ENCODE data around the gene GID4.
"Not testable (repeated sequence)": the region's sequence is repeated elsewhere in the genome, so short reads cannot be mapped to it uniquely, and the experiment has no call there.

The GID4 gene

DNA sequence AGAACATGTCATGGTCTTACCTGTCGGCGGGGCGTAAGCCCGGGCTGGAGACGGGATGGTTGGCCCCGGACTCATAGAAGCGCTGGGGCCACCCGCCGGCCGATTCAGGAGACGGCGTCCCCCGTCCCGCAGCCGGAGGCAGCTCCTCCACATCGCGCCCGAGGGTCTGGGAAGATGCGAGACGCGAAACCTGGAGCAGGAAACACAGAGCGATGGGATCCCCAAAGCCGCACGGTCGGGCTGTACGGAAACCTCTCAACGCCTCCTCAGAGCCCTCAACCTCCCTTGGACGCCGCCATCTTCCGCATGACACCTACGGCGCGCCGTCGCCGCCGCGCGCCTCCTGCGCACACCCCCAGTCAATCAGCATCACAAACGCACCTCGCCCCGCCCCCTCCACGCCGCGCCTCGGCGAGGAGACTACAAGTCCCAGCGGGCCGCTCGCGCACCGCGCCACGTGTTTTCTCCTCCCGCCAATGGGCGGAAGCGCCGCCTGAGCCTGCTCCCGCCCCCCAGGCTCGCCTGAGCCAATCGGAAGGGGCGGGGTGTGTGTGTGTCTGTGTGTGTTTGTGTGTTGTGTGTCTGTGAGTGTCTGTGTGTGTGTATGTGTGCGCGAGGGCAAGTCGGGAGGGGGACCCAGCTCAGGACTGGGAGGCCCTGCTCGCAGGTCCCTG is at the start of gene GID4, which contains the start of gene ATPAF2:
GID4 (plus strand) TSS at position 548 of the 674 bp plus-strand sequence; CDS start at position 605, 57 bp downstream.
ATPAF2 (minus strand) TSS at position 308 of the 674 bp plus-strand sequence; CDS start at position 153, 155 bp downstream.
- DNase-seq (ENCODE audit: low read depth in 2 of 2) = peak; percentile 100

DNA sequence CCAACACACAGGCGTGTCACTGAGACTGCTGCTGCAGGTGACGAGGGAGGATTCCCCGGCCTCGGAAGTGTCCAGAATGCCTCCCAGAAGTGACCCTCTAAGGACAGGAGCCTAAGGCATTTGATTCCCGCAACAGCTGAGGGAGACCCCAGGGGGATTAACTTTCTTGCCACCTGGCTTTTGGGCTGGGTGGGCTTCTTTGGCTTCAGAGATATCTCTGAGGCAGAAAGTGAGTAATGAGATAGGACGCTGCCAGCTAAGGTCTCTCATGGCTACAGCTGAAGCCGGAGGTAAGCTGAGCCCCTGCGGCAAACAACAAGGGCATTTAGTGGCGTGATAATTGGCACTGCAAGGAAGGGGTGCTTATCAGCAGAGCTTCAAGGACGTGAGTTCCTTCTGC is 49.6 kb upstream of the GID4 start:
- no peak for DNase-seq (ENCODE audit: low read depth in 2 of 2)

- DNase-seq (ENCODE audit: low read depth in 2 of 2) = no peak
These were observed 48.9 kb upstream of the GID4 start for GRCh38 chr17:17990282-17990681.

DNA sequence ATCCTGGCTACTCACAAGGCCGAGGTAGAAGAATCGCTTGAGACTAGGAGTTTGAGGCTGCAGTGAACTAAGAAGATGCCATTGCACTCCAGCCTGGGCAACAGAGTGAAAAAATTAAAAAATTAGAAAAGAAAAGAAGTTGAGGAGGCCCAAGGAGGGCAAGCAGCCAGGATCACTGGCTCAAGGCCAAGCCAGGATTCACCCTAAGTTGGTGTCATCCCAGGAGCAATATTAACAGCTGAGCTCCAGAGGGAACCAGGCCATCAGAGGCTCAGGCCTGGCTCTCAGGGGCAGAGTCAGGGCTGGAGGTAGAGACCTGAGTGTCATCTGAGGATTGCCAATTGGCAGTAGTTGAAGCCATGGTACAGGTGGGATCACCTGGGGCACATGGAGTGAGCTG is 45.8 kb upstream of the GID4 start:
- DNase-seq (ENCODE audit: low read depth in 2 of 2) = no peak

- DNase-seq (ENCODE audit: low read depth in 2 of 2) = no peak
These were observed 45.4 kb upstream of the GID4 start for GRCh38 chr17:17993852-17994251.

DNA sequence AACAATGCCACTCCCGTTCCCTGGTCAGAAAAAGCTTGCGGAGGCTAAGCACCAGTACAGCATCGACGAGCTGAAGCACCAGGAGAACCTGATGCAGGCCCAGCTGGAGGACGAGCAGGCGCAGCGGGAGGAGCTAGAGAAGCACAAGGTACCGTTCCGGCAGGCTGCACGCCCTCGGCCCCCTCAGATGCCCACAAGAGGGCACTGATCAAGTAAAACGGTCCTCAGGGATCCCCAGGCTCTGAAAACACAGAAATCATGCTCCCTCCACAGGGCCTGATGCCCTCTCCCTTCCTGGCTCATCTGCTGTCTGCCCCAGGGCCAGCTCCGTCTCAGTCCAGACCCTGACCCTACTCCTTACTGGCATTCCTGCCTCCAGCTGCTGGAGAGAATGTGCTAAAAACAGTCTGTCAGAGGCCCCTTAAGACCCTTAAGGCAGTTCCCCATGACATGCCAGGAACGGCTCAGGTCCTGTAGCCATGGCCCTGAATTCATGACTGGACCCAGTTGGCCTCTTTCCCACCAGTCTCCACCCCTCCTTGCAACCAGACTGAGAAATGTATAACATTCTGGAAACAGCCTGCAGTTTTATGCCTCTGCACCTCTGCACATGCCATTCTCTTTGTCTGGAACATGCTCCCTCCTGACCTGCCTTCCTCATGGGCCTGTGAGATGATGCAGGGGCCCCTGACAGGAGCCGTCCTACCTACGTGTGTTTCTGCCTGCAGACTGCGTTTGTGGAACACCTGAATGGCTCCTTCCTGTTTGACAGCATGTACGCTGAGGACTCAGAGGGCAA is 44.7 kb upstream of the GID4 start:
- peak; percentile 5 to 6 for DNase-seq (ENCODE audit: low read depth in 2 of 2)

DNA sequence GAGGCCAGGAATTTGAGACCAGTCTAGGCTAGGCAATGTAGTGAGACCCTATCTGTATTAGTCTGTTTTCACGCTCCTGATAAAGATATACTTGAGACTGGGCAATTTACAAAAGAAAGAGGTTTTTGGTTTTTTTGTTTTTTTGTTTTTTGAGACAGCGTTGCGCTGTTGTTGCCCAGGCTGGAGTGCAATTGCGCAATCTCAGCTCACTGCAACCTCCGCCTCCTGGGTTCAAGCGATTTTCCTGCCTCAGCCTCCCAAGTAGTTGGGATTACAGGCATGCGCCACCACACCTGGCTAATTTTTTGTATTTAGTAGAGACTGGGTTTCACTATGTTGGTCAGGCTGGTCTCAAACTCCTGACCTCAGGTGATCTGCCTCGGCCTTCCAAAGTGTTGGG is 43.3 kb upstream of the GID4 start:
- DNase-seq (ENCODE audit: low read depth in 2 of 2) = not testable (repeated sequence)

DNA sequence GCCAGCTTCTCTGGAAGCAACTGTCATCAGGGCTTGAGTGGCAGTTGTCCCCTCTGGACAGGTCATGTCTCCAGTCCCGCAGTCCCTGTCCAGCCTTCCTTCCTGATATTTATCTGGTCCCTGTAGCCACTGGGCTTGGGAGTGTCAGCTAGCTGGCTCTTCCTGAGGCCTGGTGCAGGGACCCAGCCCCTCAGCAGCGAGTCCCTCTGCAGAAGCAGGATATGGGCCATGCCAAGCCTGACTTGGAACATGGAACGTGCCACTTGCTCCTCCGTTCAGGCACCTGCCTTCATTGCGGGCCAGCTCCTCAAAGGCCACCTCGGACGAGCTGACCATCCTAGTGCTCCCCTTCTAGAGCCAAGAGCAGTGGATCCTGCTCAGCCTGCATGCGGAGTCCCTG is 40.3 kb upstream of the GID4 start:
- no peak for DNase-seq (ENCODE audit: low read depth in 2 of 2)

- no peak for DNase-seq (ENCODE audit: low read depth in 2 of 2)
These were observed 39.7 kb upstream of the GID4 start for GRCh38 chr17:17999364-18000029.

- DNase-seq (ENCODE audit: low read depth in 2 of 2) = no peak
These were observed 39.2 kb upstream of the GID4 start for GRCh38 chr17:18000030-18000408.

GRCh38 chr17:18002171-18002570 is 37.0 kb upstream of the GID4 start:
- no peak for DNase-seq (ENCODE audit: low read depth in 2 of 2)

- DNase-seq (ENCODE audit: low read depth in 2 of 2) = no peak
These were observed 34.9 kb upstream of the GID4 start for GRCh38 chr17:18004345-18004744.

DNA sequence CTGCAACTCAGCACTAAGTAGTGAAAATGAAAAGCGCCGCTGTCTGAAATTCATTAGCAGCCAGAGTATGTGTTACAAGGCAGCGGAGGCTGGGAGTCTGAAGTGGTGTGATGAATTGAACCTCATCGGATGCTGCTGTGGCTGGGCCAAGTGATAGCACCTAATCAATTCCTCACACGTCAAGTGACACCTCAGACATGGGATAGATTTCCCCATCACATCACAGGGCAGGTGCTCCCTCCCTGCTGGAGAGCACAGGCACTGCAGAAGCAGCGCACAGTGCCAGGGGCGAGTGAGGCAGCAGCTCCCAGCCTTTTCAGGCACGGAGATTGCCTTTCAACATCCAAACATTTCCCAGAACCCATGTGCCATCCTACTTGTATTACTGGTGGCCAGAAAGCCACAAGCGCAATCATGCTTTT is 34.3 kb upstream of the GID4 start:
- no peak for DNase-seq (ENCODE audit: low read depth in 2 of 2)

- DNase-seq (ENCODE audit: low read depth in 2 of 2) = no peak
These were observed 33.7 kb upstream of the GID4 start for GRCh38 chr17:18005496-18005895.

- DNase-seq (ENCODE audit: low read depth in 2 of 2) = no peak
These were observed 32.5 kb upstream of the GID4 start for GRCh38 chr17:18006495-18007239.

- DNase-seq (ENCODE audit: low read depth in 2 of 2) = no peak
These were observed 30.5 kb upstream of the GID4 start for GRCh38 chr17:18008496-18009268.

DNA sequence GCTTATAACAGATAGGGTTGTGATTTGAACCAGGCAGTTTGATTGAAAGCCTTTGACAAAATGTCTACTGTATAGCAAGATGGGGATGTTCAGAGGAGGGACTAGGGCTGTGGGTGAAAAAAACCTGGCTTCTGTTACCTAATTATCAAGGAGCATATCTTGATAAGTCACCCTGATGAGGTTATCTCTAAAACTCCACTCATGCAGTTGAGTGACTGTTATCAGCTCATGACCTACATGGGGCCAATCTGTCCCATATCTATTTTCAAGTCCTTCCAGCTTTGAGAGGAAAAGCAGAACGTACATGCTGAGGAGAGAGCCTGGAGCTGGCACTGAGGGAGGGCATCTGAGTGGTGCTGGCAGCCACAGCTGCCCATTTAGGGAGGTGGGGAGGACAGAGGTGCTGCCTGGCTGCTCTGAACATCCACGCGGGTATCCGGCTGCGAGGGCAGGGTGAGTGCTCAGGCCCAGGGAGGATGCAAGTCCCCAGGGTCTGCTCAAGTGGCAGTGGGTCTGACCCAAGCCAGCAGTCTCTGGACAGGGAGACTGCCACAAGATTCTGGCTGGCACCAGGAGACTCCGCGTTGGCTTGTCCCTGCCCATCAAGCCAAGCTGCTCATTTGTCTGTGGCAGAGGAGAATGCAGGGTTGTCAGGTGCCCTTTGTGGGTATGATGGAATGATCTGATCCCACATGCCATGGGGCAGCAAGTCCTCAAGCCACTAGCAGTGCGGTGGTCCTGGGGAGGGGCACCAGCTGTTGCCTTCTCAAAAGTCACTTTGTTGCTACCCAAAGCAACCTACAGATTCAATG is 29.4 kb upstream of the GID4 start:
- DNase-seq (ENCODE audit: low read depth in 2 of 2) = no peak

- DNase-seq (ENCODE audit: low read depth in 2 of 2) = no peak
These were observed 27.9 kb upstream of the GID4 start for GRCh38 chr17:18011286-18011685.

DNA sequence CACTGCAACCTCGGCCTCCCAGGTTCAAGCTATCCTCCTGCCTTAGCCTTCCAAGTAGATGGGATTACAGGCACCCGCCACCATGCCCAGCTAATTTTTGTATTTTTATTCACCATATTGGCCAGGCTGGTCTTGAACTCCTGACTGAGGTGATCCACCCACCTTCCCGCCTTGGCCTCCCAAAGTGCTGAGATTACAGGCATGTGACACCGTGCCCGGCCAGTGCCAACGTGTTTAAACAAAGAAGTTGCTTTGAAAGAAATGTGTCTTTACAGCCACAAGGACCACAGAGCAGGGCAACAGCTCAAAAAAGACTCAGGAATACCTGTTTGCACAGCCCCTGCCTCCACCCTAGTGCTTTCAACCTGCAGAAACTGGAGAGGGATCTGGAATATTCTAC is 25.2 kb upstream of the GID4 start:
- DNase-seq (ENCODE audit: low read depth in 2 of 2) = no peak

GRCh38 chr17:18015593-18015992 is 23.6 kb upstream of the GID4 start:
- no peak for DNase-seq (ENCODE audit: low read depth in 2 of 2)

Measured in stimulated activated CD8-positive, alpha-beta memory T cell treated with anti-CD3 and anti-CD28 coated beads, Interleukin-2, amount 100 ng/mL, for 48 hours (primary cell).